ENCODE data around the gene TST.

DNA sequence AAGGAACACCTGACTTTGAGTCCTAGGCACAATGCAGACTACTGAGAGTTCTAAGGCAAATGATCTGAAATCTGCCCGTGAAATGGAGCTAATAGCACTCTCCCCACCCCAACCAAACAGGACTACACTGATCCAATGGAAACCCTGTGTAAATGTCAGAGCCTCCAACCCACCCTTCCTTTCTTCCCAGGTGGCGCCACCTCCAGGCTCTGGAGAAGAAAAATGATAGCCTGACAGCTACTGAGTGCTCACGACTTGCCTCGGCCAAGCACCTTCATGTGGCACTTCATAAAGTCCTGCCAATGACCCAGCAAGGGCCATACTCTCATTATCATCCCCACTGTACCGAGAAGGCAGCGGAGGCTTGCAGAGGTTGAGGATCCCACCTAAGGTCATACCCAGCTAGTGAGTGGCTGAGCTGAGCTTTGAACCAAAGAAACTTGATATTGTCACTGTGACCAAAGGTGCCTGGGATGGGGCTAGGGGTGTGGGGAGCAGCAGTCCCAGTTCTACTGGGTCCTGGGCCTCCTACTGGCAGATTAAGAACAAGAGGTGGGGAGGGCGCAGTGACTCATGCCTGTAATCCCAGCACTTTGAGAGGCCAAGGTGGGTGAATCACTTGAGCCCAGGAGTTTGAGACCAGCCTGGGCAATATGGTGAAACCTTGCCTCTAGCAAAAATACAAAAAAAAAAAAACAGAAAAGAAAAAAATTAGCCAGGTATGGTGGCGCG is 20.5 kb downstream of the TST start:
- TF ChIP-seq EZH2phosphoT487 (IDR thresholded peaks at IDR 0.05; ENCODE audit: borderline replicate concordance, low read depth) = no peak
- TF ChIP-seq, protein P1, sequence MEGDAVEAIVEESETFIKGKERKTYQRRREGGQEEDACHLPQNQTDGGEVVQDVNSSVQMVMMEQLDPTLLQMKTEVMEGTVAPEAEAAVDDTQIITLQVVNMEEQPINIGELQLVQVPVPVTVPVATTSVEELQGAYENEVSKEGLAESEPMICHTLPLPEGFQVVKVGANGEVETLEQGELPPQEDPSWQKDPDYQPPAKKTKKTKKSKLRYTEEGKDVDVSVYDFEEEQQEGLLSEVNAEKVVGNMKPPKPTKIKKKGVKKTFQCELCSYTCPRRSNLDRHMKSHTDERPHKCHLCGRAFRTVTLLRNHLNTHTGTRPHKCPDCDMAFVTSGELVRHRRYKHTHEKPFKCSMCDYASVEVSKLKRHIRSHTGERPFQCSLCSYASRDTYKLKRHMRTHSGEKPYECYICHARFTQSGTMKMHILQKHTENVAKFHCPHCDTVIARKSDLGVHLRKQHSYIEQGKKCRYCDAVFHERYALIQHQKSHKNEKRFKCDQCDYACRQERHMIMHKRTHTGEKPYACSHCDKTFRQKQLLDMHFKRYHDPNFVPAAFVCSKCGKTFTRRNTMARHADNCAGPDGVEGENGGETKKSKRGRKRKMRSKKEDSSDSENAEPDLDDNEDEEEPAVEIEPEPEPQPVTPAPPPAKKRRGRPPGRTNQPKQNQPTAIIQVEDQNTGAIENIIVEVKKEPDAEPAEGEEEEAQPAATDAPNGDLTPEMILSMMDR (IDR thresholded peaks at IDR 0.05) = peak; percentile 25
- no peak for TF ChIP-seq YY1 (IDR thresholded peaks at IDR 0.05; ENCODE audit: low read depth)
- no peak for TF ChIP-seq GABPA (IDR thresholded peaks at IDR 0.05; ENCODE audit: low read depth)
- no peak for TF ChIP-seq CHD2 (IDR thresholded peaks at IDR 0.05; ENCODE audit: low read length, partially characterized antibody)
- no peak for TF ChIP-seq TCF12 (IDR thresholded peaks at IDR 0.05)
- TF ChIP-seq EP300 (IDR thresholded peaks at IDR 0.05; ENCODE audit: borderline replicate concordance in 1 of 2, low read depth in 1 of 2, low read length in 1 of 2) = no peak
- no peak for TF ChIP-seq SMC3 (IDR thresholded peaks at IDR 0.05; ENCODE audit: low read depth, low read length)
- no peak for TF ChIP-seq POLR2AphosphoS5 (IDR thresholded peaks at IDR 0.05; ENCODE audit: low read depth, low read length)
- TF ChIP-seq MAX (IDR thresholded peaks at IDR 0.05; ENCODE audit: low read depth) = no peak
- TF ChIP-seq RCOR1 (IDR thresholded peaks at IDR 0.05; ENCODE audit: low read length) = no peak
- TF ChIP-seq RFX5 (IDR thresholded peaks at IDR 0.05; ENCODE audit: low read length) = no peak
- no peak for TF ChIP-seq FOXM1 (IDR thresholded peaks at IDR 0.05; ENCODE audit: low read depth)
- TF ChIP-seq IRF3 (IDR thresholded peaks at IDR 0.05; ENCODE audit: low read depth, low read length) = no peak

All from SK-N-SH (cell line).